Measurements from ENCODE around the gene PTGIR.

DNA sequence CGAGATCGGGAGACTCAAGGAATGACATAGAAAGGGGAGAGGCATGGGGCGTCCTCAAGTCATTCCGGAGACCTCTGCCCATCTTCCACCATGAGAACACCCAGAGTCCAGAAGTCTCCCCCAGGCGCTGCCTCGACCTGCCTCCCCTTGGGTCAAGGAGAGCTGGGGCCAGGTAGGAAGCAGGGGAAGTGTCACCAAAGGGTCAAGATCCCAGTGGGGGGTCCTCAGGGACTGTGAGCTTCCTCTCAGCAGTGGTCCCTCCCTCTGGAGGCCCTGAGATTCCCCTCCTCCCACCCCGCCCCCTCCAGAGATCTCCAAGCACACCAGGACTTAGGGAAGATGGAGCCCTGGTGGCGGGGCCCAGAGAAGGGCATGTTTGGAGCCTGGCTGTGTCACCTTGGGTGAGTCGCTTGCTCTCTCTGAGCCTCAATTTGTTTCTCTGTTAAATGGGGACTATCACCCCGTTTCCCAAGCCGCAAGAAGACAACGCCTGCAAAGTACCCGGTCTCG is 35.2 kb upstream of the PTGIR start:
- TF ChIP-seq EZH2 (IDR thresholded peaks at IDR 0.05), result no peak
- TF ChIP-seq POLR2AphosphoS5 (IDR thresholded peaks at IDR 0.05; ENCODE audit: borderline replicate concordance, low read depth, low read length), result no peak

All from SK-N-MC (cell line).